ENCODE results near the gene TLN1.

DNA sequence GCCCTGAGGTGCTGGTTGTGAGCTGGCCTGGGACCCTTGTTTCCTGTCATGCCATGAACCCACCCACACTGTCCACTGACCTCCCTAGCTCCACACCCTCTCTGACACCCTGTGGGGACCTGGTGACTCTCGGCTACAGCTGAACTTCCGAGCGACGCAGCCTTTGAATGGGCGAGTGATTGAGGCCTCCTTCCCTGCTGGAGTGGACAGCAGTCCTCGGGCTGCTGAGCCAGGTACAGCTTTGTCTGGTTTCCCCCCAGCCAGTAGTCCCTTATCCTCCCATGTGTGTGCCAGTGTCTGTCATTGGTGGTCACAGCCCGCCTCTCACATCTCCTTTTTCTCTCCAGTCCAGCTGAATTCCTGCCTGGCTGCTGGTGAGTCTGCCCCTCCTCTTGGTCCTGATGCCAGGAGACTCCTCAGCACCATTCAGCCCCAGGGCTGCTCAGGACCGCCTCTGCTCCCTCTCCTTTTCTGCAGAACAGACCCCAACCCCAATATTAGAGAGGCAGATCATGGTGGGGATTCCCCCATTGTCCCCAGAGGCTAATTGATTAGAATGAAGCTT, 52.1 kb downstream of the TLN1 start:
- TF ChIP-seq, protein P1, sequence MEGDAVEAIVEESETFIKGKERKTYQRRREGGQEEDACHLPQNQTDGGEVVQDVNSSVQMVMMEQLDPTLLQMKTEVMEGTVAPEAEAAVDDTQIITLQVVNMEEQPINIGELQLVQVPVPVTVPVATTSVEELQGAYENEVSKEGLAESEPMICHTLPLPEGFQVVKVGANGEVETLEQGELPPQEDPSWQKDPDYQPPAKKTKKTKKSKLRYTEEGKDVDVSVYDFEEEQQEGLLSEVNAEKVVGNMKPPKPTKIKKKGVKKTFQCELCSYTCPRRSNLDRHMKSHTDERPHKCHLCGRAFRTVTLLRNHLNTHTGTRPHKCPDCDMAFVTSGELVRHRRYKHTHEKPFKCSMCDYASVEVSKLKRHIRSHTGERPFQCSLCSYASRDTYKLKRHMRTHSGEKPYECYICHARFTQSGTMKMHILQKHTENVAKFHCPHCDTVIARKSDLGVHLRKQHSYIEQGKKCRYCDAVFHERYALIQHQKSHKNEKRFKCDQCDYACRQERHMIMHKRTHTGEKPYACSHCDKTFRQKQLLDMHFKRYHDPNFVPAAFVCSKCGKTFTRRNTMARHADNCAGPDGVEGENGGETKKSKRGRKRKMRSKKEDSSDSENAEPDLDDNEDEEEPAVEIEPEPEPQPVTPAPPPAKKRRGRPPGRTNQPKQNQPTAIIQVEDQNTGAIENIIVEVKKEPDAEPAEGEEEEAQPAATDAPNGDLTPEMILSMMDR (IDR thresholded peaks at IDR 0.05; ENCODE audit: low read length) = no peak
- no peak for TF ChIP-seq EZH2 (IDR thresholded peaks at IDR 0.05; ENCODE audit: borderline replicate concordance, low read length)

All from OCI-LY1 (cell line).